Right atrium auricular region (tissue), 2 donors: ENCODE measurements around the gene MRGPRD. TPM values are rescaled to one million over a fixed set of nuclear protein-coding genes. Genes with fewer than 3 reads are reported as not detected.

Experiments used
- DNase-seq: peaks from one replicate; pipeline ENCODE4 v3.0.0-alpha.2; 2019; ENCODE audit warnings: low spot score
- H3K27ac ChIP-seq, 2 donors: fragments of 200-600 bp; sonication (generic); 1 replicate in 1 of 2; 2 replicates in 1 of 2; pipeline ENCODE4 v1.5.1; 2016 to 2019
- H3K27me3 ChIP-seq, 2 donors: fragments of 200-600 bp; sonication (generic); one replicate each; pipeline versions ENCODE4 v1.5.1 to v1.6.0; 2017 to 2019
- H3K36me3 ChIP-seq: fragments of 200-600 bp; sonication (generic); one replicate; pipeline ENCODE4 v1.5.1; 2016
- H3K4me1 ChIP-seq, 2 donors: fragments of 200-600 bp; sonication (generic); one replicate each; pipeline versions ENCODE4 v1.5.1 to v1.6.0; 2017 to 2019
- H3K4me3 ChIP-seq, 2 donors: fragments of 200-600 bp; sonication (generic); 1 replicate in 1 of 2; 2 replicates in 1 of 2; pipeline ENCODE4 v1.5.1; 2017 to 2019; ENCODE audit warnings: mild to moderate bottlenecking in 1 of 2, moderate library complexity in 1 of 2
- H3K9me3 ChIP-seq, 2 donors: fragments of 200-600 bp; sonication (generic); one replicate each; pipeline ENCODE4 v1.5.1; 2019
- total RNA-seq, 2 donors: library from RNA; depleted of rRNA; stranded (reverse); fragments of >200 nt; gene quantifications; one replicate each; pipeline ENCODE4 v1.1.0, GENCODE V29; 2016
- TF ChIP-seq, protein P1 (sequence below), 2 donors: fragments of 200-600 bp; sonication (generic); IDR thresholded peaks; one replicate each; pipeline ENCODE4 v1.5.1; 2019; ENCODE audit warnings: antibody characterized with exemption in 2 of 2

The MRGPRD gene
- total RNA-seq, 2 donors from 2014 or later, result not detected

DNA sequence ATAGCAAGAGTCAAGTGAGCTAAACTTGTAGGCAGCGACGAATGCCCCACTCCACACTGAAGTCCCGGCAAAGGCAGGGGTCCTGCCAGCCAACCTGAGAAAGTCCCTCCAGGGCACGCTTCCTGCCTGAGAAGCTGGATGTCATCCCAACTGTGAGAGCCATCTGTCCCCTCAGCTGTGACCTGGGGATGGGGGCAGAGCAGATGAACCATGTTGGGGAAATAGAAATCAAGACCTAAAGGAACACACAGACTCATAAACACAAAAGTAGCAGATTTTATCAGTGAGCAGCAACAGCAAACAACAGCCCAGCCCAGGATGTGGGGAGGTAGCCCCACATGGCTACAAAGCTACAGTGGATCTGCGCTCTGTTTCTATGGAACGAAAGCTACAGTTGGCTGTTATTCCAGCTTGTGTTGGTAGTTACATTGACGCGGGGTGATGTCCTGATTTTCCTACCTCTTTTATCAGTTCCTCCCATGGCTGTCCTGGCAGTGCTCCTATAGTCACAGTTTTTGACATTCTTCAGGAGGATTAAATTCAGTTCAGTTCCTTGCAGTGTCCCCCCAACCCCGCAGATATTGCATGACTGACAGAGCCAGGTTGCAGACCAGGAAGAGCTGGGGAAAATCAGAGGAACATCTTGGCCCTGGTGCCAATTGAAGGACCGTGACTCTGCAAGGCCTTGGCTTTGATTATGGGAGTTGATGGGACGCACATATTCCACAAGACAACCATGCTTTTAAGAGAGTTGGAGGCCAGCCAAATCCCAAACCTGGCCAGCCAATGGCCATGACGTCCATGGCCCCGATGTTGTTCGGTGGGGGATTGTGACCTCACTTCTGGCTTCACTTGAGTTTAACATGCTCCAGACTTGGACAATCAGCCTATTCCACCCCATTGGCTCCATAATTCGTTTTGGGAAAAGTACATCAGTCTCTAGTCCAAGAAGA lies 14.6 kb downstream of the MRGPRD start:
- no peak overlapping the region for H3K27ac ChIP-seq
- H3K4me3 ChIP-seq, result no peak overlapping the region
- no peak for DNase-seq

DNA sequence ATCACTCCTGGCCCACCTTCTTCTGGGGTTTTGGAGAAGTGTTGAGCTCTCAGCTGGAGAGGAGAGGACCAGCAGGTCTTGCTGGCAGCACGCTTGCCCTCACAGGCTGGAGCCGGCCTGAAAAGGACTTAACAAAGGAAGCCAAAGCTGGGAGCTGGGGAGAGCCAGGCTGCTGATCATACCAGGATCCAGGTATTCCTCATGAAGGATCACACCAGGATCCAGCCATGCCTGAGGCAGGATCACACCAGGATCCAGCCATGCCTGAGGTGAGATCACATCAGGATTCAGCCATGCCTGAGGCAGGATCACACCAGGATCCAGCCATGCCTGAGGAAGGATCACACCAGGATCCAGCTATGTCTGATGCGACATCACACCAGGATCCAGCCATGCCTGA lies 17.0 kb downstream of the MRGPRD start:
- Histone ChIP-seq H3K4me1 (no peaks in the 10 kb centered on the region), H3K27ac (no peak overlapping the region), H3K27me3 (no peaks in the 10 kb centered on the region), H3K4me3 (no peak overlapping the region), H3K9me3 (no peaks in the 10 kb centered on the region), H3K36me3 (no peaks in the 10 kb centered on the region)
- TF ChIP-seq, protein P1, sequence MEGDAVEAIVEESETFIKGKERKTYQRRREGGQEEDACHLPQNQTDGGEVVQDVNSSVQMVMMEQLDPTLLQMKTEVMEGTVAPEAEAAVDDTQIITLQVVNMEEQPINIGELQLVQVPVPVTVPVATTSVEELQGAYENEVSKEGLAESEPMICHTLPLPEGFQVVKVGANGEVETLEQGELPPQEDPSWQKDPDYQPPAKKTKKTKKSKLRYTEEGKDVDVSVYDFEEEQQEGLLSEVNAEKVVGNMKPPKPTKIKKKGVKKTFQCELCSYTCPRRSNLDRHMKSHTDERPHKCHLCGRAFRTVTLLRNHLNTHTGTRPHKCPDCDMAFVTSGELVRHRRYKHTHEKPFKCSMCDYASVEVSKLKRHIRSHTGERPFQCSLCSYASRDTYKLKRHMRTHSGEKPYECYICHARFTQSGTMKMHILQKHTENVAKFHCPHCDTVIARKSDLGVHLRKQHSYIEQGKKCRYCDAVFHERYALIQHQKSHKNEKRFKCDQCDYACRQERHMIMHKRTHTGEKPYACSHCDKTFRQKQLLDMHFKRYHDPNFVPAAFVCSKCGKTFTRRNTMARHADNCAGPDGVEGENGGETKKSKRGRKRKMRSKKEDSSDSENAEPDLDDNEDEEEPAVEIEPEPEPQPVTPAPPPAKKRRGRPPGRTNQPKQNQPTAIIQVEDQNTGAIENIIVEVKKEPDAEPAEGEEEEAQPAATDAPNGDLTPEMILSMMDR (IDR thresholded peaks at IDR 0.05), result no peak
- no peak for DNase-seq

More for the DNA sequence above, 14.6 kb downstream of the MRGPRD start:
- no peaks in the 10 kb centered on the region for H3K4me1 ChIP-seq
- H3K9me3 ChIP-seq, result no peaks in the 10 kb centered on the region
- H3K27me3 ChIP-seq, result no peaks in the 10 kb centered on the region
- TF ChIP-seq, protein P1 (IDR thresholded peaks at IDR 0.05), result no peak
- H3K36me3 ChIP-seq, result no peaks in the 10 kb centered on the region

DNA sequence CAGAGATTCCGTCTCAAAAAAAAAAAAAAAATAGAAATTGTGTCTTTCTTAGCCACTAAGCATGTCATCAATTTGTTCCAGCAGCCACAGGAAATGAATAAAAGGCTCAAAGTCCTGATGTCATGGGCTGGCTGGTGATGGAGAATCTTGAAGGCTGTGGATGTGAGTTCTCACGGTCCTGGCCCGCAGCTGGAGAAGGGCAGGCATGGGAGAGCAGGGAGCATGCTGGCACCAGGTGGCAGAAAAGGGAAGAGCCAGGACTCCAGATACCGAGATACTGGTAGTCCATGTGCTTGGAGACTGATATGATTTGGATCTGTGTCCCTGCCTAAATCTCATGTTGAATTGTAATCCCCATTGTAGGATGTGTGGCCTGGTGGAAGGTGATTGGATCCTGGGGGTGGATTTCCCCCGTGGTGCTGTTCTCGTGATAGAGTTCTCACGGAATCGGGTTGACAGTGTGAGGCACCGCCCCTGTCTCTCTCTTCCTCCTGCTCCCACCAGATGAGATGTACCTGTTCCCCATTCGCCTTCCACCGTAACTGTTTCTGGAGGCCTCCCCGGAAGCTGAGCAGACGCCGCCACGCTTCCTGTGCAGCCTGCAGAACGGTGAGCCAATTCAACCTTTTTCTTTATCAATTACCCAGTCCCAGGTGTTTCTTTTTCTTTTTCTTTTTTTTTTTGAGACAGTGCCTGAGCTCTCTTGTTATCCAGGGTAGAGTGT lies 18.1 kb downstream of the MRGPRD start:
- TF ChIP-seq, protein P1 (IDR thresholded peaks at IDR 0.05), result no peak
- DNase-seq, result no peak
- peaks cover 0 to 3% of the 10 kb centered on the region in 2 donors for H3K9me3 ChIP-seq
- no peak overlapping the region for H3K4me3 ChIP-seq
- no peaks in the 10 kb centered on the region for H3K36me3 ChIP-seq
- H3K27me3 ChIP-seq, result no peaks in the 10 kb centered on the region
- H3K4me1 ChIP-seq, result no peaks in the 10 kb centered on the region
- no peak overlapping the region for H3K27ac ChIP-seq

DNA sequence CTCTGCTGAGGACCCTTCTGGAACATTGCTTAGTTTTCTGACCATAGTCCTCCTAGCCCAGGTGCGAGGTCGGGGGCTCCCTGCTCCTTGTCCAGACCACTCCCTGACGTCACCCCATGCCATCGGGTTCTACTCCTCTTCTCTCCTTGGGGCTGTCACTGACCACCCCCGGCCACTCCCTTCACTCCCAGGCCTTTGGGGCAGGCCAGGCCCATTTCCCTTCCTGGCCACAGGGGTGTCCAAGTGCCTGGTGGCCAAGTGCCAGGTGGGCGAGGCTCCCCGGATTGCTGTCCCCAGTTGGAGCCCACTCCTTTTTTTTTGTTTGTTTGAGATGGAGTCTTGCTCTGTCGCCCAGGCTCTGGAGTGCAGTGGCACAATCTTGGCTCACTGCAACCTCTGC lies 19.5 kb downstream of the MRGPRD start:
- TF ChIP-seq, protein P1 (IDR thresholded peaks at IDR 0.05), result no peak
- H3K4me3 ChIP-seq, result no peak overlapping the region
- no peaks in the 10 kb centered on the region for H3K4me1 ChIP-seq
- no peaks in the 10 kb centered on the region for H3K27me3 ChIP-seq
- no peak for DNase-seq
- peaks cover 0 to 3% of the 10 kb centered on the region in 2 donors for H3K9me3 ChIP-seq
- no peaks in the 10 kb centered on the region for H3K36me3 ChIP-seq
- no peak overlapping the region for H3K27ac ChIP-seq

DNA sequence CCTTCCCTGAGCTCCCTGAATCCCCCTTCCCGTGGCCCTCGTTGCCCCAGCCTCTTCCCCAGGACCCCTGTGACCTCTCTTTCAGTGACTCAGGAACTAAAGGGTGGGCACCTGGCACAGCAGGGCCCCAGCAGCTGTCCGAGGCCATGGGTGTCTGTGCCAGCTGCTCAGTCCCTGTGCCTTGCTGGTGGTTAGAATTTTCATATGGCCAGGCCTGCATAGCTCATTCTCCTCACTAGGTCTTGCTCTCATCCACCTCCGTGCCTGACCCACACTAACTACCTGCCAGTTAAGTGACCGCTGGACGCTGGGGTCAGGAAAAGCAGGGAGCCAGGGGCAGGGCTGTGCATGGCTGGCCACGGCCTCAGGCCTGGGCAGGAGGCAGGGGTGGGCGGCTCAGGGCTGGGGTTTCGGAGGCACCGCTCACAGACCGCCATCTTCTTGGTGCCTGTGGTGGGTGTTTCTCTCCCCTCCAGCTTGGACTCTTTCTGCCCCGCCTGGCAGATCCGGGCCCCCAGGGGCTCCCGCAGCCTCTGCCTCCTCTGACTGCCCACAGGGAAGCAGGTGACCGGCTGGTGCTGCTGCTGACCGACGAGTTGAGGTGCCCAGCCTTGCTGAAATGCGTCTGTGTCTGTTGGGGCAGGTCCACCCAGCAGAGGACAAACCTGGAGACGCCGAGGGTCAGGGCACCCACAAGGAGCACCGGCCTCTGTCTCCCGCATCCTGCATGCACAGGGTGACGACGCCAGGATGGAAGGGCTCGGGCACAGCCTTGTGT lies 20.3 kb downstream of the MRGPRD start:
- H3K4me1 ChIP-seq, result peaks cover 0 to 2% of the 10 kb centered on the region in 2 donors
- TF ChIP-seq, protein P1 (IDR thresholded peaks at IDR 0.05), result no peak
- H3K4me3 ChIP-seq, result no peak overlapping the region
- no peaks in the 10 kb centered on the region for H3K36me3 ChIP-seq
- peaks cover 0 to 3% of the 10 kb centered on the region in 2 donors for H3K9me3 ChIP-seq
- DNase-seq, result no peak
- no peaks in the 10 kb centered on the region for H3K27me3 ChIP-seq
- H3K27ac ChIP-seq, result no peak overlapping the region
